HG02840 (cell line): Measurements from ENCODE around the gene C1orf141.

Source experiments
- ATAC-seq: cut with Tn5 transposase; IDR thresholded peaks from one replicate; pipeline ENCODE4 v1.9.1; 2021; ENCODE audit warnings: mild to moderate bottlenecking, moderate library complexity, moderate number of reproducible peaks; ENCODE audit not compliant: unreplicated experiment, low FRiP score

C1orf141 gene

GRCh38 chr1:67044631-67045270 is 90.0 kb downstream of the C1orf141 start:
- ATAC-seq: no peak

GRCh38 chr1:67043366-67043765 is 91.4 kb downstream of the C1orf141 start:
- no peak for ATAC-seq
